Astrocyte (in vitro differentiated cells and primary cell): ENCODE data around the gene KRTAP13-4.

Experiments used
- CTCF ChIP-seq: IDR thresholded peaks from 2 replicates; pipeline ENCODE4 v1.5.1; 2011; ENCODE audit warnings: low read depth, mild to moderate bottlenecking, inconsistent platforms, low read length, moderate library complexity; ENCODE audit not compliant: insufficient read depth
- EZH2 ChIP-seq: IDR thresholded peaks from 2 replicates; pipeline ENCODE4 v1.6.1; 2012; ENCODE audit warnings: mild to moderate bottlenecking, low read length, inconsistent platforms; ENCODE audit not compliant: insufficient read depth

- TF ChIP-seq CTCF, result no peak
- TF ChIP-seq EZH2, result no peak
These were observed 17.0 kb downstream of the KRTAP13-4 start for GRCh38 chr21:30447056-30447455.
